Stimulated activated CD4-positive, alpha-beta T cell treated with anti-CD3 and anti-CD28 coated beads, Interleukin-2, amount 100 ng/mL, for 24 hours (primary cell): ENCODE results near the gene GPR137.
A peak's percentile ranks its signal among the peaks of the same experiment; 100 is the strongest.

Source experiments
- DNase-seq, 2 donors: peaks; one replicate each; pipeline ENCODE4 v3.0.0-alpha.2; 2020

Gene GPR137

DNA sequence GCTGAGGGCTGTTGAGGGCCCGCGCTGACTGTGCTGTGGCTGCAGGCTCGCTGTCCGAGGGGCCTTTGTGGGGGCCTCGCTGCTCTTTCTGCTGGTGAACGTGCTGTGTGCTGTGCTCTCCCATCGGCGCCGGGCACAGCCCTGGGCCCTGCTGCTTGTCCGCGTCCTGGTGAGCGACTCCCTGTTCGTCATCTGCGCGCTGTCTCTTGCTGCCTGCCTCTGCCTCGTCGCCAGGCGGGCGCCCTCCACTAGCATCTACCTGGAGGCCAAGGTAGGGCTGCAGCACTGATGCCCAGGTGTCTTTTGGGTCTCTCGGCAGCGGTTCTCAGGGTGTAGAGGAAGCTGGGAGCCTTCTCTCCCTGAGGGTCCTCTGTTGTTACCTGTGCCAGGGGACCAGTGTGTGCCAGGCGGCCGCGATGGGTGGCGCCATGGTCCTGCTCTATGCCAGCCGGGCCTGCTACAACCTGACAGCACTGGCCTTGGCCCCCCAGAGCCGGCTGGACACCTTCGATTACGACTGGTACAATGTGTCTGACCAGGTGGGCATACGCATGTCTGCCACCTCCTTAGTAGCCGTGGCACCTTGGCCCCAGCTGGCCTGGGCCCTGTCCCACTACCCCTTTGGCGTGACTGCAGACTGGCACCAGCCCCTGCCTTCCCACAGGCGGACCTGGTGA is 2.2 kb downstream of the GPR137 start:
- DNase-seq, result no peak

- DNase-seq, result no peak
Observed at GRCh38 chr11:64288353-64288750, 2.7 kb downstream of the GPR137 start.

DNA sequence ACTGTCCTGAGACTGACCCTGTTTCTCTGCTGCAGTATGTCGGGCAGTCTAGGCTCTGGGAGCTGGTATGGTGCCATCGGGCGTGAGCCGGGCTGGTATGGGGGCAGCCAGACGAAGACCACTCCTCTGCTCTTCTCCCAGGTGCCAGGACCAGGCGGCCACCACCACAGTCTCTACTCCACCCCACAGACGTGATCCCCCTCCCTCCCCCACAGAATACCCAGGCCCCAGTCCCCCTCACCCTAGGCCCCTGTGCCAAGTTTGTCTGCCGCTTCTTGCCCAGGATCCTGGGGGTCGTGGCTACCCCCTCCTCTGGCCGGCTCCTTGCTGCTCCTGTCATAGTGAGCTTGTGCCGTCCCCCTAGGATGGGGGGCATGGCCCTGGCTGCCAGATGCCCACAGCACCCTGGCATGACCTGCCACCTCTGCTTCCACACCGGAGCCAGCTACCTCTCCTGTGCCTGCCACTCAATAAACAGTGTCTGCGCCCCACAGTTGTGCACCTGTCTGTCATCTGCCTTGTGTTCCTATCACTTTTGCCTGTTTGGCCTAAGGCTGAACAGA is 3.4 kb downstream of the GPR137 start:
- DNase-seq, result no peak

DNA sequence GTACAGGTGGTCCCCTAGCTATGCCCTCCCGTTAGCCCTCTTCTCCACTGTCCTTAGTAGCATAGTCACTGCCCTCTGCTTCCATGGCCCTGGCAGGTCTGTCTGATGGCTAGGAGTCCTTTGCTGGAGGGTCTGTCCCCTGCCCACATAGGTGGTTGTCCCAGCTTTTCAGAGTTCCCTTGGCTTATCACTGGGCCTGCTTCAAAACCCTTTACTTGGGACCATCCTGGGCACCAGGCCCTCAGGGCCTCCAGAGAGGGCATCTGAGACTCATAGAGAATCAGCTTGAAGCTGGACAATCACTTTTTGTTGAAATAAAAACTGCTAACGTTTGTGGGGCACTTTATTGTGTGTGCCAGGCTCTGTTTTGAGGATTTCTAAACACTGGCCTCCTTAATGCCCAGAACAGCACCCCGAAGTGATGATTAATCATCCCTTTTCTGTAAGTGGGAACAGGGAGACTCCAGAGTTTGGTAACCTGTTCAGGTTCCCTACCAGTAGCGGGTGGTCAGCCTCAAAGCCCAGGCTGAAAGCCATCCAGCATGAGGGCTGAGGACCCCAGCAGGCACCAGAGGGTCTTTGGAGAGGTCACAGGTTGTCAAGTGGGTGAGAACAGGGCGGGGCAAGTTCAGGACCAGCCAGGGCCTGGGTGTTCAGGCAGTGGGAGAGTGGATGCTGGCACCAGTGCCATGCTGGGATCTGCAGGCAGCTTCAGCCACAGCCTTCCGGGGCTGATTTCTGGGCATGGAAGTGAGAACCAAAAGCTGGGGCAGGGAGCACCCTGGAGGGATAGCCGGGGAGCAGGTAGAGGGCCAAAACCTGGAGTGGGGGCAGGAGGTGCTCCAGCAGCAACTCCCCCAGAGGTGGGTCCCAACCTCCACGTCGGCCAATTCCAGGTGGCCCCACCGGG is 5.0 kb downstream of the GPR137 start:
- DNase-seq, result no peak

DNA sequence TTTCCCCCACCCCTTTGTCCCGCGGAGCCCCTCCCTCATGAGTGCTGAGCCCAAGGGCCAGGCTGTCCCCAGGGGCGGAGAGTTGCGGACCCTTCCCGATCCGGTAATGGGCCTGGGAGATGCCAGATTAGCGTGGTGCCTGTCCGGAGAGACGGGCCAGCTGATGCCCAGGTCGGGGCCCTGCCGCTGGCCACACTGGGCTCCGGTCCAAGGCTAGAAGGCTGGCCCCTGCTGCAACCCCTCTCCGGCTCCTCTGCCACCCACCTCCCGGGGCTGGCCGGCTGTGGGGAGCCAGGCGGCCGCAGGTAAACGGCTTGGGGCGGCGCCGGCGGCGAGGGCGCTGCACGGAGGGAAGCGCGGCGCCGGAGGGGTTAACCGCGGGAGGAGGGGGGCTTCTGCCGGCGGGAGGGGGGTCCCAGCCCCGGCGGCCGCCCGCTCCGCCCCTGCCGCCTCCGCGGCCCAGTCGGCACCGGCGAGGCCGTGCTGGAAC is 5.7 kb downstream of the GPR137 start, which contains the start of gene KCNK4:
TSS of gene KCNK4 (plus strand) at position 41 of the 490 bp plus-strand sequence. CDS start 1,717 bp downstream, outside the sequence.
- no peak for DNase-seq

DNA sequence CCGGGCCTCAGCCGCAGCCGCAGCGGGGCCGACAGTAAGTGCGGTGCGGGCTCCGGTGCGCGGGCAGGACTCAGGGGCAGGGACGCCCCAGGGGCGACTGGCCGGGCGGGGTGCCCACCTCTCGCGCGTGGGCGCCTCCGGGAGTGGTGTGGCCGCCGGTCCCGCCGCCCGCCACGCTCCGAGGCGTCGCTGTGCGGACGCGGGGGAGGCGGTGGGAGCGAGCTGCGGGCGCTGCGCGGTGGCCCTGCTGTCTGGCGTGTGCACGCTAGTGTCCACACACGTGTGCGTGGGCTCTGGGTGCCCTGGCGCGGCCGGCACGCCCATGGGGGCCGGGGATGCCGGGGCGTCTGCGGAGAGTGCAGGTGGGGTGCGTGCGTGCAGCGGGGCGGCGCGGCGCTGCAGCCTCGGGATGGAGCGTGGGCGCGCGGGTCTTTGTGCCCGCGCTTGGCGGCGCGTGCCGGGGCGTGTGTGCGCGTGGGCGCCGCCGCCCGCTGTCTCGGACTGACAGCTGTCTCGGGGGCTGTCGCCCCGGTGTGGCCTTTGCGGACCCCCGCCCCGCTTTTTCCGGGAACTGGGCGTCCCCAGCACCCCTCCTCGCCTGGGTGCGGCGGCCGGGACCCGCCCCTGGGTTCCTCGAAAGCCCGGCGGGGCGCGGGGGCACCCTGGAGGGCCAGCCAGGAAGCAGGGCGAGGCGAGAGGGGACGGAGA is 6.3 kb downstream of the GPR137 start:
- no peak for DNase-seq

- no peak for DNase-seq
Observed at GRCh38 chr11:64292460-64293254, 7.0 kb downstream of the GPR137 start.

GRCh38 chr11:64294774-64295173 is 9.1 kb downstream of the GPR137 start:
- no peak for DNase-seq

- DNase-seq, result no peak
Observed at GRCh38 chr11:64295760-64296159, 10.1 kb downstream of the GPR137 start.

GRCh38 chr11:64296236-64296635 is 10.6 kb downstream of the GPR137 start:
- DNase-seq, result no peak

GRCh38 chr11:64296830-64297698 is 11.4 kb downstream of the GPR137 start:
- no peak for DNase-seq

DNA sequence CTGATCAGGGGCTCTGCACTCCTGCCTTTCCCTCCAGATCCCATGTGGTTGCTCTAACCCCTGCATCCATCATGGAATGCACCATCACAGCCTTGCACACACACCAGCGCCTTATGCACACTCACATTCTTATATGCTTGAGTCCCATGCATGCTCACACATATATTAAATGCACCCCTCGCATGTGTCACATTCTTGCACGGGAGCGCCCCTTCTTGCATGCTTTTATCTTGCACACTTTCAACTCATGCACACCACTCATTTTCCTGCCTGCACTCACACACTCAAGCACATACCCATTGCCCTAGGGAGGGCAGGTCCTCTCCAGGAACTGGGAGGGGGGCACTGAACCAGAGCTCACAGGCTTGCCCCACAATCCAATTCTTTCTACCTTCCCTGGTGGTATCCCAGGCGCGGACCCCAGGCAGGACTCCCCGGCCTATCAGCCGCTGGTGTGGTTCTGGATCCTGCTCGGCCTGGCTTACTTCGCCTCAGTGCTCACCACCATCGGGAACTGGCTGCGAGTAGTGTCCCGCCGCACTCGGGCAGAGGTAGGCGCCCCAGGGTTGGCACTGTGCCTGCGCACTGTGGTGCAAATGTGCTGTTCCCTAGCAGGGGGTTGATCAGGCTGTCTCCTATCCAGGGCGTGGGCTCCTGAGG is 12.2 kb downstream of the GPR137 start:
- DNase-seq, result no peak

- DNase-seq, result no peak
Observed at GRCh38 chr11:64298966-64299846, 13.6 kb downstream of the GPR137 start.

DNA sequence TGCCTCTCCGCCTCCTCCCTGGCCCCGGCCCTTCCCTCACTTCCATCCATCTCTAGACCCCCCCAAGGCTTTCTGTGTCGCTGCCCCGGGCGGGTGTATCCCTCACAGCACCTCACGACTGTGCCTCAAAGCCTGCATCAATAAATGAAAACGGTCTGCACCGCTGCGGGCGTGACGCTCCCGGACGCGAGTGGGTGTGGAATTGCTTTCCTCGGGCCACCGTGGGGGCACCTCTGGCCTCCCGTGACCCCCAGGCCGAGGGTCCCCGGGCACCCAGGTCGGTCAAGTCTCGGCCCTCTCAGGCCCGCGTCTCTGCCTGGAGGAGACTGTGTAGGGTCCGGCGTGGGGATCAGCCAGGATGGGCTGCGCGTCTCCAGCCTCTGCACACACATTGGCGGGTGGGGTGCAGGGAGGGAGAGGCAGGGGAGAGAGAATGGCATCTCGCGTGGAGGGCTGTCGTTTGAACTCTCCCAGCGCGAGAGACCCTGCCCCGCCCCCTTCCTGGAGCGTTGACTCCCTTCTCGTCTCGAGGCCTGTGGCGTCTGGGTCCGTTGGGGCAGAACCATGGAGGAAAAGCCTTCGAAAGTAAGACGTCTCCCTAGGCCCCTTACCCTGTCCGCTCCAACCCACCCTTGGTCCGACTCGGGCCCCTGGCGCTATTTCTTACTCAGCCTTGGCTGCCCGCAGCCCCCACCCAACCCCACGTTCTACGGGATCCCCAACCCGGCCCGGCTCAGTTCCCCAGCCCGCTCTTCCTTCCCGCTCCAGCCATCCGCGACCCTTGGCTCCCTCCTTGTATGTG is 14.4 kb downstream of the GPR137 start, which contains the start of gene CATSPERZ:
TSS of gene CATSPERZ (plus strand) at position 512 of the 802 bp plus-strand sequence. CDS start at position 565, 53 bp downstream.
- DNase-seq, result no peak

DNA sequence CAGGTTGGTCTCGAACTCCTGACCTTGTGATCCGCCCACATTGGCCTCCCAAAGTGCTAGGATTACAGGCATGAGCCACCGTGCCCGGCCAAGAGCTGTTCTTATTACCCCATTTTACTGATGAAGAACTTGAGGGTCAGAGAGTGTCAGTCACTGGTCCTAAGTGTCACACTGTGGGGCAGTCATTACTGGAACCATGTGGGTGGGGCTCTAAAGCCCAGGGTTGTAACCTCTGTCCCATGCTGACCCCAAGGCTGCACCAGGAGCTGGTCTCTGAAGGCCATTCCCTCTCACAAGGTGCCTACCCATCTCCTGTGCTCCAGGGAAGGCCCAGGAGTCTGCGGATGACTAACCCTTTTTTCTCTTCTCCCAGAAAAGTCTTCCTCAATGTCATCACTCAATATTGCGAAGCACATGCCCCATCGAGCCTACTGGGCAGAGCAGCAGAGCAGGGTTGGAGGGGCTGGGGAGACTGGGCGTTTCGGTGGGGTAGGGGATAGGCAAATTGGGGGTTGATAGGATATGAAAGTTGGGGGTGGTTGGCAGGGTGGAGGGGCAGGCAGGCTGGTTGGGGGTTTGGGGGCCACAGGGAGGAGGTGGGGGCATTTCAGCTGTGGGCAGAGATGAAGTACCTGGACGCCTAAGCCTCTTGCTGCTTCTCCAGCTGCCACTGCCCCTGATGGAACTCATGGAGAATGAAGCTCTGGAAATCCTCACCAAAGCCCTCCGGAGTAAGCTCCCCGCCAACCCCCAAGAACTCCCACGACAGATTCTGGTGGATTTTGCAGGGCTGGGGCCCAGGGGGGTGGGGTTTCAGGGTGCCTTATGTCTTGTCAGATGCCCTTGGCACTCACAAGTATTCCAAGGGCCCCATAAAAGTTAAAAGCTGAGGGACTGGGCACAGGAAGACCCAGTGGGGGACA is 17.7 kb downstream of the GPR137 start:
- DNase-seq, result no peak

DNA sequence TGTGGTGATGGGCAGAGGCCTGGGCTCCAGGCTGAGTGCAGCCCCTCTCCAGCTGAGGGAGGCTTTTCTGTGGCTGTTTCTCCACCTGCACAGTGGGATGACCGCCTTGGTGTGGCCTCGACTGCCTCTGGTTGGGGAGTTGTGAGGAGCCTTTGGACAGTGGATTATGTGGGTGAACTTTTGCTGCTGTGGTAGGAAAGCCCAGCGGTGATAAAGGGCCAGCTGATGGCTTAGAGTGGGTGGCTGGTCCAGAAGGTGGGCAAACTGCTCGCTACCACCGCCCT is 18.3 kb downstream of the GPR137 start:
- no peak for DNase-seq

DNA sequence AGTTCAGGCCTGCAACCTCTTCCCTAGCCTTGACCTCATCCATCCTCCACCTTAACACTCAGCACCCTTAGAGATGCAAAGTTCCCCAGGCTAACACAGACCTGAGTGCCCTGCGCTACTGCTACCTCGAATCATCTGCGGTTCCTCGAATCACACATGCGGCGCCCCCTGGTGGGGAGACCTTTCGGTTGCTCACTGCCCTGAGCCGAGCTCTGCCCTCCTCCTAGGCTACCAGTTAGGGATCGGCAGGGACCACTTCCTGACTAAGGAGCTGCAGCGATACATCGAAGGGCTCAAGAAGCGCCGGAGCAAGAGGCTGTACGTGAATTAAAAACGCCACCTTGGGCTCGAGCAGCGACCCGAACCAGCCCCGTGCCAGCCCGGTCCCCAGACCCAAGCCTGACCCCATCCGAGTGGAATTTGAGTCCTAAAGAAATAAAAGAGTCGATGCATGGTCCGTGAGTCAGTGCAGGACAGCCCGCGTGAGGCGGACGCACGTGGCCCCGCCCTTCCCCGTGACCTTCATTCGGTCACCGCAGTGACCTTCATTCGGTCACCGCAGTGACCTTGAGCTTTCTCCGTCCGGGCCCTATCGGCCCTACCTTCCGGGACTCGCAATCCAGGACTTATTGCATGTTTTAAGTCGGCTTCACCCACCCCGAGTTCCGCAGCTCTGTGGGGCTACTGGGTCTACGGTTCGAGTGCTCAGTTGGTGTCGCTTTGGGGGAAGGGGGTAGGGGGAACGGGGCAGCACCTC is 18.8 kb downstream of the GPR137 start:
- peak; percentile 98 to 99 for DNase-seq
